ENCODE results near the gene IL18BP.

The IL18BP gene

GRCh38 chr11:72006309-72007088 lies 7.8 kb downstream of the IL18BP start:
- no peak overlapping the region for H3K27ac ChIP-seq
- TF ChIP-seq ZFX (IDR thresholded peaks at IDR 0.05) = no peak
- TF ChIP-seq CTCF (conservative IDR thresholded peaks at IDR 0.05) = no peak

- H3K27ac ChIP-seq = no peak overlapping the region
- TF ChIP-seq CTCF (conservative IDR thresholded peaks at IDR 0.05) (no peak), ZFX (IDR thresholded peaks at IDR 0.05) (no peak)
Observed at GRCh38 chr11:72007089-72007476, 8.4 kb downstream of the IL18BP start.

GRCh38 chr11:72007587-72007986 lies 8.9 kb downstream of the IL18BP start:
- no peak overlapping the region for H3K27ac ChIP-seq
- TF ChIP-seq ZFX (IDR thresholded peaks at IDR 0.05) (no peak), CTCF (conservative IDR thresholded peaks at IDR 0.05) (no peak)

GRCh38 chr11:72008728-72009127 lies 10.0 kb downstream of the IL18BP start:
- no peak overlapping the region for H3K27ac ChIP-seq

GRCh38 chr11:72009156-72009555 lies 10.4 kb downstream of the IL18BP start:
- no peak for TF ChIP-seq ZFX (IDR thresholded peaks at IDR 0.05)
- no peak overlapping the region for H3K27ac ChIP-seq

More at GRCh38 chr11:72008728-72009127, 10.0 kb downstream of the IL18BP start:
- TF ChIP-seq CTCF (conservative IDR thresholded peaks at IDR 0.05) (no peak), ZFX (IDR thresholded peaks at IDR 0.05) (no peak)

- TF ChIP-seq CTCF (conservative IDR thresholded peaks at IDR 0.05) (no peak), ZFX (IDR thresholded peaks at IDR 0.05) (no peak)
- H3K27ac ChIP-seq = no peak overlapping the region
Observed at GRCh38 chr11:72010529-72011233, 12.0 kb downstream of the IL18BP start.

- H3K27ac ChIP-seq = no peak overlapping the region; the same call in 1 of the 2 replicates
- TF ChIP-seq ZFX (IDR thresholded peaks at IDR 0.05) (no peak), CTCF (conservative IDR thresholded peaks at IDR 0.05) (no peak)
Observed at GRCh38 chr11:72012091-72012630, 13.5 kb downstream of the IL18BP start.

Data from C4-2B (cell line).